GM12875 (cell line): ENCODE data around the gene ACCSL.

Experiments used
- H3K4me3 ChIP-seq: one replicate; pipeline ENCODE4 v1.5.1; 2011; ENCODE audit warnings: low read depth, low read length, control low read depth
- CTCF ChIP-seq: IDR thresholded peaks from 2 replicates; pipeline ENCODE4 v1.5.1; 2011; ENCODE audit warnings: low read depth, mild to moderate bottlenecking, control low read depth, inconsistent platforms, low read length, moderate library complexity, borderline replicate concordance; ENCODE audit not compliant: insufficient read depth

Gene ACCSL

GRCh38 chr11:44011797-44012196 lies 36.0 kb upstream of the ACCSL start:
- no peak overlapping the region for H3K4me3 ChIP-seq
- no peak for TF ChIP-seq CTCF

GRCh38 chr11:44014968-44015623 lies 32.7 kb upstream of the ACCSL start:
- TF ChIP-seq CTCF: no peak
- H3K4me3 ChIP-seq: no peak overlapping the region

GRCh38 chr11:44015624-44016007 lies 32.2 kb upstream of the ACCSL start:
- no peak for TF ChIP-seq CTCF
- H3K4me3 ChIP-seq: no peak overlapping the region

- no peak overlapping the region for H3K4me3 ChIP-seq
- TF ChIP-seq CTCF: no peak
These were observed 31.6 kb upstream of the ACCSL start for GRCh38 chr11:44016131-44016530.

- H3K4me3 ChIP-seq: no peak overlapping the region
These were observed 31.0 kb upstream of the ACCSL start for GRCh38 chr11:44016546-44017442.

GRCh38 chr11:44017443-44018126 lies 30.2 kb upstream of the ACCSL start:
- TF ChIP-seq CTCF: no peak

More at GRCh38 chr11:44016546-44017442, 31.0 kb upstream of the ACCSL start:
- TF ChIP-seq CTCF: no peak

More at GRCh38 chr11:44017443-44018126, 30.2 kb upstream of the ACCSL start:
- H3K4me3 ChIP-seq: no peak overlapping the region
